H1 (cell line): Measurements from ENCODE around the gene FAM219A. TPM values are rescaled to one million over a fixed set of nuclear protein-coding genes. Genes with fewer than 3 reads are reported as not detected.

ENCODE experiments used
- CREB1 ChIP-seq: IDR thresholded peaks from 2 replicates; pipeline ENCODE4 v1.6.1; 2012; ENCODE audit warnings: inconsistent platforms
- KDM4A ChIP-seq: IDR thresholded peaks from one replicate; pipeline ENCODE4 v1.7.1; 2012; ENCODE audit warnings: low read depth, mild to moderate bottlenecking, moderate library complexity, low read length, inconsistent platforms; ENCODE audit not compliant: severe bottlenecking
- POLR2A ChIP-seq, 2 experiments: IDR thresholded peaks; 1 replicate in 1 of 2; 2 replicates in 1 of 2; pipeline ENCODE4 v1.6.1; 2011; ENCODE audit warnings: low read depth in 2 of 2, low read length in 2 of 2, mild to moderate bottlenecking in 2 of 2; ENCODE audit errors: control extremely low read depth in 1 of 2
- POLR2AphosphoS5 ChIP-seq: IDR thresholded peaks from 2 replicates; pipeline ENCODE4 v1.6.1; 2011; ENCODE audit warnings: low read depth, low read length
- SAP30 ChIP-seq: fragments of 300-600 bp; sonication (generic); IDR thresholded peaks from 2 replicates; pipeline ENCODE4 v1.7.1; 2012; ENCODE audit warnings: low read length, moderate library complexity, mild to moderate bottlenecking, inconsistent platforms; ENCODE audit not compliant: insufficient read depth, insufficient replicate concordance
- SIN3A ChIP-seq, 2 experiments: IDR thresholded peaks in 1 of 2; conservative IDR thresholded peaks in 1 of 2; 2 replicates each; pipeline ENCODE4 v1.6.1; 2011 to 2012; ENCODE audit warnings: low read length in 2 of 2, improper control_type of control experiment in 1 of 2, low read depth in 1 of 2, mild to moderate bottlenecking in 1 of 2
- SUZ12 ChIP-seq: fragments of 200-600 bp; sonication (generic); IDR thresholded peaks from 2 replicates; pipeline ENCODE4 v1.6.1; 2012; ENCODE audit warnings: mild to moderate bottlenecking, inconsistent platforms, low read length, moderate library complexity, mixed read lengths
- polyA plus RNA-seq, 7 experiments: library from polyadenylated mRNA; depleted of rRNA in 3 of 7; stranded (reverse) in 5 of 7; unstranded in 2 of 7; fragments of >200 nt in 5 of 7; fragments of 200-250 nt in 2 of 7; gene quantifications; 1 replicate in 5 of 7; 2 replicates in 1 of 7; 4 replicates in 1 of 7; pipeline versions ENCODE4 v1.2.1 to v1.2.3, GENCODE V29; 2011 to 2013; ENCODE audit warnings: missing spikeins in 2 of 7, mixed read lengths in 2 of 7
- total RNA-seq: library from RNA; stranded (reverse); fragmentation: NEBNext Ultra II Directional; extraction: Animal tissue kit (Norgen Biotek cat#: 25700); gene quantifications from 2 replicates; pipeline ENCODE4 v1.2.1, GENCODE V29; 2021
- TF ChIP-seq, protein P1 (sequence below): IDR thresholded peaks from 2 replicates; pipeline ENCODE4 v1.6.1; 2012; ENCODE audit warnings: low read length, inconsistent platforms

FAM219A gene
- total and polyA plus RNA-seq, 2 of the 8 experiments (the other 6 are each of a cell fraction or from before 2014, with no cell fraction given), result 7.7 to 10.4 TPM

DNA sequence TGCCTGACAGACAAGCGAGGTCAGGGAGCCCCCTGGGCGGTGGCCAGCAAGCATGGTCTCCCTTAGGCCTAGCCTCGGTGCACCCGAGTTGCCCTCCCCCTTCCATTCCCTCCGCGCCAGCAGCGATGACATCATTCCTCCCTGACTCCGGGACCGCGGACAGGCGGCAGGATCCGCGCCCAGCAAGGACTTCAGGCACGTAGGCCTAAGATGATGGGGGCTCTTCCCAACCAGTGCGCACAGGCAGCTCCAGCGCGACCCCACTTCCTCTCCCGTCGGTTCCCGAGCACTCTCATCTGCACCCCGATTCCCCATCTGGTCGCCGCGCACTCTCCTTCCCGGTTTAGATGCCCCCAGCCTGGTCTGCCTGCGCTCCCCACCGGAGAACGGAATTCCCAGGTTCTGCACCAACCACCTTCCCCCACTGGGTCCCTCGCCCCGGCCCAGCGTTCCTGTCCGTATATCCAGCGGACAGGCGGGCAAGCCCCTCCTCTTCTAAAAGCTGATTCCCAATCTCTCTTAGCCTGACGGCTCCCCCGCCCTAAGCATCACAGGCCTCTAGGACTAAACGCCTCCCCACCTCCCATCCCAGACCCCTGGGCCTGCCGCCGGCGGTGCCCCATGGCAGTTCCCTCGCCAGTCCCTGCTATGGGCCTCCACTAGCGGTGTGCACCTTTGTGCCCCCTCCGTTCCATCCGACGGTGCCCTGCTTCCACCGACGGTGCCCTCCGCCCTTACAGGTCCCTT, 931 bp downstream of the FAM219A start (continued):
- TF ChIP-seq POLR2AphosphoS5 (peak; percentile 76), SAP30 (peak; percentile 85), SUZ12 (0 out of 2 replicates have a peak, but pooled peaks have one; percentile 22), KDM4A (peak; percentile 34), SIN3A (conservative IDR thresholded peaks at IDR 0.05 in 1 of 2, IDR thresholded peaks at IDR 0.05 in 1 of 2; ENCODE audit: low read depth in 1 of 2, low read length in 2 of 2) (0 out of 4 replicates have a peak, but pooled peaks of 1 of the 2 experiments have one; percentile 18), CREB1 (peak; percentile 77), POLR2A (IDR thresholded peaks at IDR 0.05; ENCODE audit: control extremely low read depth in 1 of 2, low read depth in 2 of 2, low read length in 2 of 2) (peak; percentile 13 to 67)
- TF ChIP-seq, protein P1, sequence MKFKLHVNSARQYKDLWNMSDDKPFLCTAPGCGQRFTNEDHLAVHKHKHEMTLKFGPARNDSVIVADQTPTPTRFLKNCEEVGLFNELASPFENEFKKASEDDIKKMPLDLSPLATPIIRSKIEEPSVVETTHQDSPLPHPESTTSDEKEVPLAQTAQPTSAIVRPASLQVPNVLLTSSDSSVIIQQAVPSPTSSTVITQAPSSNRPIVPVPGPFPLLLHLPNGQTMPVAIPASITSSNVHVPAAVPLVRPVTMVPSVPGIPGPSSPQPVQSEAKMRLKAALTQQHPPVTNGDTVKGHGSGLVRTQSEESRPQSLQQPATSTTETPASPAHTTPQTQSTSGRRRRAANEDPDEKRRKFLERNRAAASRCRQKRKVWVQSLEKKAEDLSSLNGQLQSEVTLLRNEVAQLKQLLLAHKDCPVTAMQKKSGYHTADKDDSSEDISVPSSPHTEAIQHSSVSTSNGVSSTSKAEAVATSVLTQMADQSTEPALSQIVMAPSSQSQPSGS, result peak; percentile 93
